HG03469 (cell line): ENCODE results near the gene TSC22D4.

Source experiments
- ATAC-seq: cut with Tn5 transposase; IDR thresholded peaks from one replicate; pipeline ENCODE4 v1.9.1; 2021; ENCODE audit warnings: mild to moderate bottlenecking, moderate library complexity, moderate number of reproducible peaks; ENCODE audit not compliant: unreplicated experiment

Gene TSC22D4

GRCh38 chr7:100430493-100431285 lies 48.3 kb downstream of the TSC22D4 start:
- no peak for ATAC-seq

GRCh38 chr7:100429637-100430492 lies 49.1 kb downstream of the TSC22D4 start, which contains the start of gene MEPCE:
Gene MEPCE, plus strand, starts transcription at chr7:100429831. Its CDS starts 188 bp downstream, at chr7:100430019.
- ATAC-seq: no peak

GRCh38 chr7:100428967-100429636 lies 49.9 kb downstream of the TSC22D4 start:
- ATAC-seq: peak; percentile 27

- peak; percentile 30 for ATAC-seq
Observed at GRCh38 chr7:100428199-100428966, 50.6 kb downstream of the TSC22D4 start, which contains the start of gene ZCWPW1. Gene ZCWPW1, minus strand, starts transcription at chr7:100428703. Its CDS starts 8,054 bp downstream, at chr7:100420649.

GRCh38 chr7:100427762-100428198 lies 51.2 kb downstream of the TSC22D4 start:
- no peak for ATAC-seq

GRCh38 chr7:100426516-100426915 lies 52.5 kb downstream of the TSC22D4 start:
- ATAC-seq: no peak

- no peak for ATAC-seq
Observed at GRCh38 chr7:100425347-100425746, 53.7 kb downstream of the TSC22D4 start.

GRCh38 chr7:100423315-100423714 lies 55.7 kb downstream of the TSC22D4 start:
- no peak for ATAC-seq

GRCh38 chr7:100419660-100420226 lies 59.3 kb downstream of the TSC22D4 start:
- no peak for ATAC-seq

- ATAC-seq: no peak
Observed at GRCh38 chr7:100418930-100419659, 59.9 kb downstream of the TSC22D4 start.
